GM12801 (cell line): Measurements from ENCODE around the gene NAA80.

Experiments
- TF ChIP-seq, protein P1 (sequence below): IDR thresholded peaks from one replicate; pipeline ENCODE4 v1.5.1; 2011; ENCODE audit warnings: control low read depth; ENCODE audit not compliant: insufficient read length; ENCODE audit errors: extremely low read depth

Gene NAA80

DNA sequence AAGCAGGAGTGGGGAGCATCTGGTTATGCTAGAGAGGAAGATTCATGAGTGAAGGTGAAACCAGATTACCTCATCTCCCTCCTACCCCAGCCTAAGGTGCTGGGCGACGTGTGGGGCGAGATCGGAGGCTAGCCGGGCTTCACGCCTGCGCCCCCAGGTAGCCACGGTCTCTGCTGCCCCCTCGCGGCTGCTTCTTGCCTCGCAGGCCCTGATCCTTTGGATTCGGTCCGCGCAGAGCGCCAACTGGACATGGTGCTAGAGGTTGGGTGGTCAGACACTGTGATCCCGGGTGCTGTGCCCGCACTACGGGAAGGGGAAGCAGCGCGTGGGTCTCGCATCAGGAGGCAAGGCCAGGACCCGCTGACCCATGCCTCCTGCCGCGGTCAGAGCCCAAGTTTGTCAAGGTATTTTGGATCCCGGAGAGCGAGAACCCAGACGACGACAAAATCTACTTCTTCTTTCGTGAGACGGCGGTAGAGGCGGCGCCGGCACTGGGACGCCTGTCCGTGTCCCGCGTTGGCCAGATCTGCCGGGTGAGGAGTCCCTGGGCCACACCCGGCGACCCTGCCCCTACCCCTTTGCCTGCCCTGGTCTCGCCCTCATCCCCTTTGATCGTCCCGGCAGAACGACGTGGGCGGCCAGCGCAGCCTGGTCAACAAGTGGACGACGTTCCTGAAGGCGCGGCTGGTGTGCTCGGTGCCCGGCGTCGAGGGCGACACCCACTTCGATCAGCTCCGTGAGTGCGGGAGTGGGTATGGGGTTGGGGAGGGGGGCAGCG, 26.1 kb downstream of the NAA80 start:
- TF ChIP-seq, protein P1, sequence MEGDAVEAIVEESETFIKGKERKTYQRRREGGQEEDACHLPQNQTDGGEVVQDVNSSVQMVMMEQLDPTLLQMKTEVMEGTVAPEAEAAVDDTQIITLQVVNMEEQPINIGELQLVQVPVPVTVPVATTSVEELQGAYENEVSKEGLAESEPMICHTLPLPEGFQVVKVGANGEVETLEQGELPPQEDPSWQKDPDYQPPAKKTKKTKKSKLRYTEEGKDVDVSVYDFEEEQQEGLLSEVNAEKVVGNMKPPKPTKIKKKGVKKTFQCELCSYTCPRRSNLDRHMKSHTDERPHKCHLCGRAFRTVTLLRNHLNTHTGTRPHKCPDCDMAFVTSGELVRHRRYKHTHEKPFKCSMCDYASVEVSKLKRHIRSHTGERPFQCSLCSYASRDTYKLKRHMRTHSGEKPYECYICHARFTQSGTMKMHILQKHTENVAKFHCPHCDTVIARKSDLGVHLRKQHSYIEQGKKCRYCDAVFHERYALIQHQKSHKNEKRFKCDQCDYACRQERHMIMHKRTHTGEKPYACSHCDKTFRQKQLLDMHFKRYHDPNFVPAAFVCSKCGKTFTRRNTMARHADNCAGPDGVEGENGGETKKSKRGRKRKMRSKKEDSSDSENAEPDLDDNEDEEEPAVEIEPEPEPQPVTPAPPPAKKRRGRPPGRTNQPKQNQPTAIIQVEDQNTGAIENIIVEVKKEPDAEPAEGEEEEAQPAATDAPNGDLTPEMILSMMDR: no peak

DNA sequence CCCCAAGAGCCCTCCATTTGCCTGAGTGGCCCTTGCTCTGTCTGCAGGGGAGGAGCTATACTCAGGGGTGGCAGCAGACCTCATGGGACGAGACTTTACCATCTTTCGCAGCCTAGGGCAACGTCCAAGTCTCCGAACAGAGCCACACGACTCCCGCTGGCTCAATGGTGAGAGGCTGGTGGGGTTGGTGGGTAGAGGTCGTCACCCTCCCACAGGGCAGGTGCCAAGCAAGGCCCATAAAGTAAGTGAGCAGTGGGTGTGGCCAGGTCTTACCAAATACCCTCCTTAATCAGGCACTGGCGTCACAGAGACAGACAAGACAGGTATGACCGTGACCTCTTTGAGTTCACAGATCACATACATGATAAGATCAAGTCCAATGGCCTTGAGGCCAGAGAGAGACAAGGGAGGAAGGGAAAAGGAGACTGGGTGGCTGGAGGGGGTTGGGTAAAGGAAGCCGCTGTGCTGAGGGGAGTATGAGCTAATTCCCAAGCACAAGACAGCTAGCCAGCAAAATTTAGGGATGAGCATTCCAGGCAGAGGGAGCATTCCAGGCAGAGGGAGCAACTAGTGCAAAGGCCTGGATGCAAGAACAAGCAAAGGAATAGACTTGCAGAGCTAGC, 27.8 kb downstream of the NAA80 start:
- TF ChIP-seq, protein P1: no peak

GRCh38 chr3:50270422-50271224, 28.6 kb downstream of the NAA80 start:
- TF ChIP-seq, protein P1: no peak

GRCh38 chr3:50269977-50270413, 29.2 kb downstream of the NAA80 start:
- TF ChIP-seq, protein P1: no peak

GRCh38 chr3:50269460-50269859, 29.7 kb downstream of the NAA80 start:
- TF ChIP-seq, protein P1: no peak

DNA sequence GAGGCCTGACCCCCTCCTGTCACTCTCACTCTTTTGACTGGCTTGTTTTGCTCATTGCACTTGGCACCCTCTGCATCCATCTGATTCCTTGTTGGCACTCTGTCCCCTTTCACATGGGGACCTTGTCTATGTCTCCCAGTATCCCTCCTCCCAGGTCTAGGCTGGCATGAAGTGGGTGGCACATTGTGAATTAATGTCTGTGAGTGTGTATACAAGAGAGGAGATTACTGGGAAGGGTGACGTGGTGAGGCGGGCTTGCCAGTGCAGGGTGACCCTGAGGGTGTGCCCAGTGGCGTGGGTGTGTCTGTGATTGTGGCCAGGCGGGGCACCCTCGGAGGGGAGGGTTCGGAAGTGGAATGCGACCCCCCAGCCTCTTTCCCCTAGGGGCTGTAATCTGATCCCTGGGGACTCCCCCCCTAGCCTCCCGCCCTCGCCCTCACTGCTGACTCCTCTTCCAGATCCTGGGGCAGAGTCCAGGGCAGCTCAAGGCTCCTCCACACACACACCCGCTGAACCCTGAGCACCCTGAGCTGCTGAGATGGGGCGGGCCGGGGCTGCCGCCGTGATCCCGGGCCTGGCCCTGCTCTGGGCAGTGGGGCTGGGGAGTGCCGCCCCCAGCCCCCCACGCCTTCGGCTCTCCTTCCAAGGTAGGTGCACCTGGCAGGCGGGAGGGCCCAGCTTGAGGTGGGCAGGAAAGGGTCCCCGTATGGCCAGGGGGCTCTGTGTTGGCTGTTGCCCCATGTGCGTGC, 30.3 kb downstream of the NAA80 start, which contains the start of gene SEMA3B:
SEMA3B (plus strand) TSS at position 445 of the 749 bp plus-strand sequence; CDS start at position 539, 94 bp downstream.
- TF ChIP-seq, protein P1: no peak
